OCI-LY7 (cell line): ENCODE data around the gene MTOR. TPM values are rescaled to one million over a fixed set of nuclear protein-coding genes. Genes with fewer than 3 reads are reported as not detected.

ENCODE experiments used
- BruUV-seq: library from RNA; stranded (reverse); fragments of 400-500 nt; replicated peaks from 2 replicates; lab custom pipeline; 2021; lab: Mats Ljungman, UMichigan
- CTCF ChIA-PET: fragments of 300-600 bp; sonication (Branson Sonifier 250); formaldehyde crosslinking; loops from one replicate; lab custom pipeline; 2022; ENCODE audit warnings: antibody characterized with exemption; ENCODE audit not compliant: unreplicated experiment; lab: Charles Lee
- POLR2A ChIA-PET: fragments of 300-600 bp; sonication (Branson Sonifier 250); formaldehyde crosslinking; loops from one replicate; lab custom pipeline; 2022; ENCODE audit warnings: antibody characterized with exemption; lab: Charles Lee
- DNase-seq: peaks from one replicate; pipeline ENCODE4 v3.0.0-alpha.2; 2015; ENCODE audit warnings: low spot score
- H2AFZ ChIP-seq: fragments of 200-600 bp; sonication (generic), shearing (Covaris generic); 2 replicates; pipeline ENCODE4 v1.6.1; 2014; ENCODE audit warnings: mild to moderate bottlenecking, antibody characterized with exemption, low read length, moderate library complexity
- H3K27ac ChIP-seq: fragments of 200-600 bp; sonication (generic); 2 replicates; pipeline ENCODE4 v1.5.1; 2014; ENCODE audit warnings: mixed run types, low read depth, mild to moderate bottlenecking, moderate library complexity, low read length, inconsistent platforms; ENCODE audit not compliant: poor library complexity, severe bottlenecking
- H3K36me3 ChIP-seq: fragments of 200-600 bp; sonication (generic); 2 replicates; pipeline ENCODE4 v1.6.1; 2014; ENCODE audit warnings: mild to moderate bottlenecking, antibody characterized with exemption, low read length, moderate library complexity, mixed read lengths; ENCODE audit not compliant: insufficient read depth
- H3K4me1 ChIP-seq: fragments of 200-600 bp; sonication (generic); 2 replicates; pipeline ENCODE4 v1.5.1; 2014; ENCODE audit warnings: mild to moderate bottlenecking, low read length; ENCODE audit not compliant: insufficient read depth, poor library complexity, severe bottlenecking
- H3K4me2 ChIP-seq: fragments of 200-600 bp; sonication (generic); 2 replicates; pipeline ENCODE4 v1.6.1; 2014; ENCODE audit warnings: mild to moderate bottlenecking, low read length
- H3K4me3 ChIP-seq: fragments of 200-600 bp; sonication (generic); 2 replicates; pipeline ENCODE4 v1.5.1; 2014; ENCODE audit warnings: mild to moderate bottlenecking, low read depth, low read length; ENCODE audit not compliant: poor library complexity, severe bottlenecking
- H3K79me2 ChIP-seq: fragments of 200-600 bp; sonication (generic); 2 replicates; pipeline ENCODE4 v1.6.1; 2016; ENCODE audit warnings: low read depth, mild to moderate bottlenecking, low read length, moderate library complexity, mixed read lengths; ENCODE audit not compliant: insufficient read depth
- H3K9me2 ChIP-seq: fragments of 200-600 bp; sonication (generic); 2 replicates; pipeline ENCODE4 v1.6.1; 2016; ENCODE audit warnings: mild to moderate bottlenecking, low read length, mixed read lengths; ENCODE audit not compliant: insufficient read depth
- H3K9me3 ChIP-seq: fragments of 200-600 bp; sonication (generic); 2 replicates; pipeline ENCODE4 v1.6.1; 2014; ENCODE audit warnings: mild to moderate bottlenecking, mixed run types, low read length, mixed read lengths
- H4K20me1 ChIP-seq: fragments of 200-600 bp; sonication (generic); 2 replicates; pipeline ENCODE4 v1.6.1; 2014; ENCODE audit warnings: mild to moderate bottlenecking, antibody characterized with exemption, low read length, moderate library complexity, mixed read lengths; ENCODE audit not compliant: insufficient read depth
- EZH2phosphoT487 ChIP-seq: fragments of 200-600 bp; sonication (generic); IDR thresholded peaks from 2 replicates; pipeline ENCODE4 v1.6.1; 2018; ENCODE audit warnings: low read depth, borderline replicate concordance, mild to moderate bottlenecking, mixed run types, antibody characterized with exemption, low read length, moderate library complexity, mixed read lengths
- intact Hi-C: fragments of 100-400 bp; cut with micrococcal nuclease; formaldehyde crosslinking; loops from one replicate; pipeline ENCODE4 v1.10.0; 2022; ENCODE audit not compliant: unreplicated experiment
- total RNA-seq, 2 experiments: library from RNA; depleted of rRNA in 1 of 2; stranded (reverse); fragments of >200 nt in 1 of 2; shearing (Covaris generic) in 1 of 2; gene quantifications; 2 replicates each; pipeline ENCODE4 v1.2.3, GENCODE V29; 2014 to 2022
- TF ChIP-seq, protein P1 (sequence below): fragments of 200-600 bp; sonication (generic); conservative IDR thresholded peaks from 2 replicates; pipeline ENCODE4 v1.5.1; 2014; ENCODE audit warnings: mild to moderate bottlenecking, antibody characterized with exemption, low read length, moderate library complexity, mixed read lengths

The MTOR gene
- total RNA-seq, 2 experiments from 2014 or later: 41.1 to 58.6 TPM

DNA sequence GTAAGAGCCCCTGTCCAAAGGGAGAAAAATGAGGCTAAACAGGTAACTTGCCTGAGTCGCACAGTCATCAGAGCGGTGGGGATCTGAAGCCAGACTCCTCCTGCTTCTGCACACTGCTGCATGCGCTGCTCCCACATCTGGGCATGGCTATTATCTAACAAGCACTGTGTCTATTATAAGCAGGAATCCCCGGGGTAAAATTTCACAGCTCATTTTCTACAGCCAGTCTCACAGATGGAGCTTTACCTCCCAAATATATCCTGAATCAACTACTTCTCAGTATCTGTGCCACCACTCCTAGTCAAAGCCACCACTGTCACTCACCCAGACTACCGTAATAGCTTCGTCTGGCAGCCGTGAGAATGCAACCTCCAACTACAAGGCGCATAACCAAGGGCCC, 9.8 kb downstream of the MTOR start:
- no peaks in the 10 kb centered on the region for H3K4me1 ChIP-seq
- peaks cover 81% of the 10 kb centered on the region for H3K36me3 ChIP-seq
- H2AFZ ChIP-seq: no peak overlapping the region
- no peak overlapping the region for H3K27ac ChIP-seq
- H3K79me2 ChIP-seq: no peaks in the 10 kb centered on the region
- ChIA-PET CTCF (no interaction called here), POLR2A (no interaction called here)
- intact Hi-C loops: no loop called here
- TF ChIP-seq EZH2phosphoT487: no peak
- TF ChIP-seq, protein P1, sequence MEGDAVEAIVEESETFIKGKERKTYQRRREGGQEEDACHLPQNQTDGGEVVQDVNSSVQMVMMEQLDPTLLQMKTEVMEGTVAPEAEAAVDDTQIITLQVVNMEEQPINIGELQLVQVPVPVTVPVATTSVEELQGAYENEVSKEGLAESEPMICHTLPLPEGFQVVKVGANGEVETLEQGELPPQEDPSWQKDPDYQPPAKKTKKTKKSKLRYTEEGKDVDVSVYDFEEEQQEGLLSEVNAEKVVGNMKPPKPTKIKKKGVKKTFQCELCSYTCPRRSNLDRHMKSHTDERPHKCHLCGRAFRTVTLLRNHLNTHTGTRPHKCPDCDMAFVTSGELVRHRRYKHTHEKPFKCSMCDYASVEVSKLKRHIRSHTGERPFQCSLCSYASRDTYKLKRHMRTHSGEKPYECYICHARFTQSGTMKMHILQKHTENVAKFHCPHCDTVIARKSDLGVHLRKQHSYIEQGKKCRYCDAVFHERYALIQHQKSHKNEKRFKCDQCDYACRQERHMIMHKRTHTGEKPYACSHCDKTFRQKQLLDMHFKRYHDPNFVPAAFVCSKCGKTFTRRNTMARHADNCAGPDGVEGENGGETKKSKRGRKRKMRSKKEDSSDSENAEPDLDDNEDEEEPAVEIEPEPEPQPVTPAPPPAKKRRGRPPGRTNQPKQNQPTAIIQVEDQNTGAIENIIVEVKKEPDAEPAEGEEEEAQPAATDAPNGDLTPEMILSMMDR: no peak
- BruUV-seq: no TSS peak
- H4K20me1 ChIP-seq: no peaks in the 10 kb centered on the region
- no peak for DNase-seq
- H3K9me2 ChIP-seq: no peaks in the 10 kb centered on the region
- no peak overlapping the region for H3K4me2 ChIP-seq
- no peaks in the 10 kb centered on the region for H3K9me3 ChIP-seq
- H3K4me3 ChIP-seq: no peak overlapping the region

DNA sequence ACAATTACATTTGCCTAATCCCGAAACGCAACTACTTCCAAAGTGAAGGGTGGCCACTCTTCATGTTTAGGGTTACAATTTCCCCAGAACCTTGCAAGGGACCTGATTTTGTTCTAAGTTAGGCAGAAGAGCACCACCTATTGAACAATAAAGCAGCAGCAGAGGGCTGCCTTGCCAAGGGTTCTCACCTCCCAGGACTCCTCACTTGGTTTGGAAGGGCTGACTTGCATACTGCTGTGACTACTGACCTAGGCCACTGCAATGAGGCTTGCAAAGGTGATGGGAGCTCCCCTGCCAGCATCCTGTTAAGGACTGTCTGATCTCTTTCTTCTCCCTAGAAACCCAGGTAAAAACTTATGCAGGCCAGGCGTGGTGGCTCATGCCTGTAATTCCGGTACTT, 14.2 kb downstream of the MTOR start:
- TF ChIP-seq, protein P1: peak; percentile 50
- no peak for TF ChIP-seq EZH2phosphoT487
- H3K4me1 ChIP-seq: no peaks in the 10 kb centered on the region
- H4K20me1 ChIP-seq: no peaks in the 10 kb centered on the region
- H3K36me3 ChIP-seq: peaks cover 77% of the 10 kb centered on the region
- peak; percentile 14 for DNase-seq
- BruUV-seq: no TSS peak
- ChIA-PET CTCF (no interaction called here), POLR2A (no interaction called here)
- no peak overlapping the region for H3K4me3 ChIP-seq
- no peak overlapping the region for H3K4me2 ChIP-seq
- no peaks in the 10 kb centered on the region for H3K9me2 ChIP-seq
- H2AFZ ChIP-seq: no peak overlapping the region
- H3K27ac ChIP-seq: no peak overlapping the region
- intact Hi-C loops: loop anchor here (10.0 kb wide), 1 partner anchor 213 kb away; no protein-coding TSS in a partner anchor
- no peaks in the 10 kb centered on the region for H3K79me2 ChIP-seq
- H3K9me3 ChIP-seq: no peaks in the 10 kb centered on the region

GRCh38 chr1:11245904-11246719, 16.2 kb downstream of the MTOR start:
- no peaks in the 10 kb centered on the region for H4K20me1 ChIP-seq
- BruUV-seq: TSS peak; percentile 24
- no peak for TF ChIP-seq EZH2phosphoT487
- TF ChIP-seq, protein P1: no peak
- H3K4me1 ChIP-seq: peaks cover 5% of the 10 kb centered on the region
- no peak overlapping the region for H3K4me3 ChIP-seq
- no peak overlapping the region for H2AFZ ChIP-seq
- no peaks in the 10 kb centered on the region for H3K9me3 ChIP-seq
- no peak overlapping the region for H3K27ac ChIP-seq
- CTCF ChIA-PET: no interaction called here
- peaks cover 75% of the 10 kb centered on the region for H3K36me3 ChIP-seq
- H3K79me2 ChIP-seq: no peaks in the 10 kb centered on the region
- POLR2A ChIA-PET: interaction anchor here (0.8 kb wide), 1 partner anchor 17 kb away, joined by 3 read pairs; no protein-coding TSS in a partner anchor
- no peak for DNase-seq
- no peak overlapping the region for H3K4me2 ChIP-seq
- intact Hi-C loops: loop anchor here (10.0 kb wide), 1 partner anchor 211 kb away; no protein-coding TSS in a partner anchor
- H3K9me2 ChIP-seq: no peaks in the 10 kb centered on the region
